ENCODE results near the gene ABI3BP. TPM values are rescaled to one million over a fixed set of nuclear protein-coding genes. Genes with fewer than 3 reads are reported as not detected.

Gene ABI3BP
- total RNA-seq, 5 donors from 2014 or later (not counting 1 experiment from before 2014, with no cell fraction given): 0.18 to 0.66 (median 0.43) TPM; not detected in 2

DNA sequence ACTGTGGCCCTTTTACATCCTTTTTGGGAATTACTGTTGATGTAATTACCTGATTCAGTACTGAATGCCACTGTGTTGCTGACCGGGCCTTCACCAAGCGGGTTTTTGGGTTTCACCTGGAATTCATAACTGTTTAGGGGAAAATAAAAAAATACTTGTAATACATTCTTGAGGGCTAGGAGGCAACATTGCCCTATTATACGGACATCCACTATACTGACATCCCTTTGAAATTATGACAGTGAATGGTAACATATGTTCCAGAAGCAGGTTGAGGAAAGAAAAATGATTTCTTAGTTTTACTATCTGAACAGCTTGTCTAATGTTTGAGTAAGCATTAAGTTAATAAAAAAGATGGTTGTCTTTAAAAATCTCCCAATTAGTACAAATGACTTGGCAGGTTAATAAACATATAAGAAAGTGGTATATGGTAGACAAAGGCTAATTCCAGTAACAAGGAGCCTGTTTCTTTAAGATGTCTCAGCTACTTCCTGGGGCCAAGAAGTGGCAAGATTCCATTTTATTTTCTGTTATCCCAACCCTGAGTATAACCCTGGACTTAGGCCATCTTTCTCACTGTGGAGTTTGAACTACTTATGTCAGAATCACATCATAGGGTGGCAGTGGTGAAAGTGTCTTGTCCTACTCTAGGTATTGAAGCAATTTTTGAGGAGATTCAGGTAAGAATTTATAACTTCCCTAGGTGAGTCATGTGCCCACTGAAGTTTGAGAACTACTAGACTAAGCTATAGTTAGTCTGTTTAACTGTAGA is 238.5 kb downstream of the ABI3BP start:
- Histone ChIP-seq H3K9me3 (no peaks in the 10 kb centered on the region), H3K36me3 (ENCODE audit: control insufficient read depth in 2 of 2, extremely low read depth in 1 of 2, insufficient read depth in 1 of 2, low read length in 1 of 2) (peaks cover 0 to 21% of the 10 kb centered on the region in 2 donors), H3K27me3 (replicated peaks in 1 of 2; ENCODE audit: control insufficient read depth in 2 of 2, extremely low read depth in 1 of 2, insufficient read depth in 2 of 2, low read length in 1 of 2) (no peaks in the 10 kb centered on the region), H3K4me3 (ENCODE audit: control insufficient read depth in 1 of 2, extremely low read depth in 1 of 2, low read length in 1 of 2) (no peak overlapping the region), H3K4me1 (ENCODE audit: control insufficient read depth in 1 of 2, extremely low read depth in 1 of 2, insufficient read depth in 2 of 2, low read length in 2 of 2) (no peaks in the 10 kb centered on the region), H3K27ac (ENCODE audit: low read length) (no peak overlapping the region)
- no CpG with 5 or more reads among the region's 3 CpGs for WGBS (ENCODE audit: insufficient coverage)
- ATAC-seq (replicated peaks in 1 of 4): no peak
- Mint-ChIP-seq H3K36me3 (peaks cover 43% of the 10 kb centered on the region), H3K27me3 (no peaks in the 10 kb centered on the region), H3K27ac (no peak overlapping the region), H3K9me3 (no peaks in the 10 kb centered on the region), H3K4me1 (no peaks in the 10 kb centered on the region), H3K4me3 (no peak overlapping the region)
- DNase-seq: no peak
- ChIA-PET CTCF (interaction anchor here in 1 of 2 donors (0.6 kb wide), 1 partner anchor 15 kb away, joined by 5 read pairs; no protein-coding TSS in a partner anchor), POLR2A (no interaction called here)

DNA sequence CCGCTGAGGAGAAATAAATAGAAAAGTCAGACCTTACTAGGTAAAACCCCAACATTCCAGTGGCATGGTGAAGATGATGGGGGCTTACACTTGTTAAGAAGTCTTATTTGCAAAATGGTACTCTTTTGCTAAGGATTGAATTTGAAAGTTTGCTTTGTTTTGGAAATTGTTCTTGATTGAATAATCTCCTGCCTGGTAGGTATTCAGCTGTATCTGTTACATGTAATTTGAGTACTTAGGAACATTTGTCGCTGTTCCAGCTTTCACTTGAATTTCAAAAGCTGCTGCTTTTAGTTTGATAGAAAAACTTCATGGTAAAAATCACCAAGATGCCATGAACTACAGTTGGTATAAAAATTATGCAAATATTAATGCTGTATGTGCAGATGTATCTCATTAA is 239.4 kb downstream of the ABI3BP start:
- WGBS (ENCODE audit: insufficient coverage): 100% methylated on average over 1 of the region's 2 CpGs
- Histone ChIP-seq H3K27me3 (replicated peaks in 1 of 2; ENCODE audit: control insufficient read depth in 2 of 2, extremely low read depth in 1 of 2, insufficient read depth in 2 of 2, low read length in 1 of 2) (no peaks in the 10 kb centered on the region), H3K4me3 (ENCODE audit: control insufficient read depth in 1 of 2, extremely low read depth in 1 of 2, low read length in 1 of 2) (no peak overlapping the region), H3K27ac (ENCODE audit: low read length) (no peak overlapping the region), H3K4me1 (ENCODE audit: control insufficient read depth in 1 of 2, extremely low read depth in 1 of 2, insufficient read depth in 2 of 2, low read length in 2 of 2) (no peaks in the 10 kb centered on the region), H3K36me3 (ENCODE audit: control insufficient read depth in 2 of 2, extremely low read depth in 1 of 2, insufficient read depth in 1 of 2, low read length in 1 of 2) (peaks cover 0 to 23% of the 10 kb centered on the region in 2 donors), H3K9me3 (no peaks in the 10 kb centered on the region)
- DNase-seq (no peak), ATAC-seq (replicated peaks in 1 of 4) (no peak)
- no peaks in the 10 kb centered on the region for H3K4me1 Mint-ChIP-seq
- ChIA-PET POLR2A (no interaction called here), CTCF (no interaction called here)
- H3K27ac Mint-ChIP-seq: no peak overlapping the region
- no peak overlapping the region for H3K4me3 Mint-ChIP-seq
- H3K36me3 Mint-ChIP-seq: peaks cover 47% of the 10 kb centered on the region
- H3K27me3 Mint-ChIP-seq: no peaks in the 10 kb centered on the region
- no peaks in the 10 kb centered on the region for H3K9me3 Mint-ChIP-seq

DNA sequence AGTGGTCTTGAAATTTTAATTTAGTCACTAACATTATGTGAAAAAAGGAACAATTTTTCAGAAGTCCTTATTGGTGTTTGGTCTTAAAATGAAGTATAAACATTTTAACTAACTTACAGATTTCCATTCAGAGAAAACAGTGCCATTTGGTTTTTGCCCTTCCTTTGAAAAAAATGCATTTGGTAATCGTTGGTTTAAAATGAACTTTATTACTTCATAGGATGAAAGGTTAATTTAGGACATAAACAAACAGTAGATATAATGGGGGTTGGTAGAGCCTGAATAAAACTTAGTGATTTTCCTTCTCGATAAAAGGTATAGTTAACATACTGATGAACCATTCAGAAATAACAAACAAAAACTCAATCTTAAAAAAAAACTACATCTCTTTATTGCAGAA is 244.3 kb downstream of the ABI3BP start:
- no peak overlapping the region for H3K4me3 Mint-ChIP-seq
- no peaks in the 10 kb centered on the region for H3K4me1 ChIP-seq (ENCODE audit: control insufficient read depth in 1 of 2, extremely low read depth in 1 of 2, insufficient read depth in 2 of 2, low read length in 2 of 2)
- H3K9me3 ChIP-seq: no peaks in the 10 kb centered on the region
- ATAC-seq (replicated peaks in 1 of 4) (no peak), DNase-seq (no peak)
- no CpG with 5 or more reads among the region's 2 CpGs for WGBS (ENCODE audit: insufficient coverage)
- H3K4me1 Mint-ChIP-seq: no peaks in the 10 kb centered on the region
- peaks cover 59% of the 10 kb centered on the region for H3K36me3 Mint-ChIP-seq
- H3K27ac Mint-ChIP-seq: no peak overlapping the region
- H3K27me3 ChIP-seq (replicated peaks in 1 of 2; ENCODE audit: control insufficient read depth in 2 of 2, extremely low read depth in 1 of 2, insufficient read depth in 2 of 2, low read length in 1 of 2): no peaks in the 10 kb centered on the region
- H3K27ac ChIP-seq (ENCODE audit: low read length): no peak overlapping the region
- peaks cover 0 to 56% of the 10 kb centered on the region in 2 donors for H3K36me3 ChIP-seq (ENCODE audit: control insufficient read depth in 2 of 2, extremely low read depth in 1 of 2, insufficient read depth in 1 of 2, low read length in 1 of 2)
- H3K4me3 ChIP-seq (ENCODE audit: control insufficient read depth in 1 of 2, extremely low read depth in 1 of 2, low read length in 1 of 2): no peak overlapping the region
- CTCF ChIA-PET: no interaction called here
- H3K9me3 Mint-ChIP-seq: no peaks in the 10 kb centered on the region
- no peaks in the 10 kb centered on the region for H3K27me3 Mint-ChIP-seq
- POLR2A ChIA-PET: no interaction called here

DNA sequence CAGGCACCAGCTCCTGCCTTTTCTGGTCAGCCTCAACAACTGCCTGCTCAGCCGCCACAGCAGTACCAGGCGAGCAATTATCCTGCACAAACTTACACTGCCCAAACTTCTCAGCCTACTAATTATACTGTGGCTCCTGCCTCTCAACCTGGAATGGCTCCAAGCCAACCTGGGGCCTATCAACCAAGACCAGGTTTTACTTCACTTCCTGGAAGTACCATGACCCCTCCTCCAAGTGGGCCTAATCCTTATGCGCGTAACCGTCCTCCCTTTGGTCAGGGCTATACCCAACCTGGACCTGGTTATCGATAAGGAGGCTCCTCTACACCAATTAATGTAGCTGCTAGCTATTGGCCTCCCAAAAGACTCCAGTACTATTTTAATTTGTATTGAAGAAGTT is 245.0 kb downstream of the ABI3BP start:
- 97% methylated on average over 2 of the region's 6 CpGs for WGBS (ENCODE audit: insufficient coverage)
- no peaks in the 10 kb centered on the region for H3K4me1 Mint-ChIP-seq
- H3K27me3 Mint-ChIP-seq: no peaks in the 10 kb centered on the region
- Histone ChIP-seq H3K4me3 (ENCODE audit: control insufficient read depth in 1 of 2, extremely low read depth in 1 of 2, low read length in 1 of 2) (no peak overlapping the region), H3K27me3 (replicated peaks in 1 of 2; ENCODE audit: control insufficient read depth in 2 of 2, extremely low read depth in 1 of 2, insufficient read depth in 2 of 2, low read length in 1 of 2) (no peaks in the 10 kb centered on the region), H3K4me1 (ENCODE audit: control insufficient read depth in 1 of 2, extremely low read depth in 1 of 2, insufficient read depth in 2 of 2, low read length in 2 of 2) (no peaks in the 10 kb centered on the region), H3K27ac (ENCODE audit: low read length) (no peak overlapping the region), H3K36me3 (ENCODE audit: control insufficient read depth in 2 of 2, extremely low read depth in 1 of 2, insufficient read depth in 1 of 2, low read length in 1 of 2) (peaks cover 0 to 57% of the 10 kb centered on the region in 2 donors), H3K9me3 (no peaks in the 10 kb centered on the region)
- POLR2A ChIA-PET: no interaction called here
- no peak for ATAC-seq (replicated peaks in 1 of 4)
- H3K36me3 Mint-ChIP-seq: peaks cover 56% of the 10 kb centered on the region
- CTCF ChIA-PET: no interaction called here
- no peaks in the 10 kb centered on the region for H3K9me3 Mint-ChIP-seq
- no peak for DNase-seq
- no peak overlapping the region for H3K4me3 Mint-ChIP-seq
- H3K27ac Mint-ChIP-seq: no peak overlapping the region

DNA sequence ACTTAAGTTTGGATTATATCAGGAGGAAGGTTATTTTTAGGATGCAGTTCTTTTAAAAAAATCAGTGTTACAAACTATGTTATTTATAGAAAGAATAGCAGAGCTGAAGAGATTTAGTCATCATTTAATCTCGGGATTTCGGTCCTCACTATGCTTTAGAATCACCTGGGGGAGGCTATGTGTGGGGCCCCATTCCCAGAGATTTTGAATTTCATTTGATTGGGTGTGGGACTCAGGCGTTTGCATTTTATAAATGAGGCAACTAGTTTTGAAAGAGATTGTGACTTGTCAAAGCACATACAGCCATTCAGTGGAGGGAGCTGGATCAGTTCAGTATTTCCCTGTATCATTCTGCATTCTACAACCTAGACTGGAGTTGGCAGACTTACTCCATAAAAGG is 247.1 kb downstream of the ABI3BP start:
- DNase-seq: no peak
- no peak overlapping the region for H3K27ac ChIP-seq (ENCODE audit: low read length)
- no peak overlapping the region for H3K27ac Mint-ChIP-seq
- CTCF ChIA-PET: no interaction called here
- H3K27me3 ChIP-seq (replicated peaks in 1 of 2; ENCODE audit: control insufficient read depth in 2 of 2, extremely low read depth in 1 of 2, insufficient read depth in 2 of 2, low read length in 1 of 2): no peaks in the 10 kb centered on the region
- H3K4me3 ChIP-seq (ENCODE audit: control insufficient read depth in 1 of 2, extremely low read depth in 1 of 2, low read length in 1 of 2): no peak overlapping the region
- H3K4me1 ChIP-seq (ENCODE audit: control insufficient read depth in 1 of 2, extremely low read depth in 1 of 2, insufficient read depth in 2 of 2, low read length in 2 of 2): no peaks in the 10 kb centered on the region
- H3K4me3 Mint-ChIP-seq: no peak overlapping the region
- H3K9me3 ChIP-seq: no peaks in the 10 kb centered on the region
- no peak for ATAC-seq (replicated peaks in 1 of 4)
- peaks cover 58% of the 10 kb centered on the region for H3K36me3 Mint-ChIP-seq
- no peaks in the 10 kb centered on the region for H3K4me1 Mint-ChIP-seq
- peaks cover 0 to 47% of the 10 kb centered on the region in 2 donors for H3K36me3 ChIP-seq (ENCODE audit: control insufficient read depth in 2 of 2, extremely low read depth in 1 of 2, insufficient read depth in 1 of 2, low read length in 1 of 2)
- POLR2A ChIA-PET: no interaction called here
- WGBS (ENCODE audit: insufficient coverage): 93% methylated on average over 2 of the region's 3 CpGs
- no peaks in the 10 kb centered on the region for H3K27me3 Mint-ChIP-seq
- no peaks in the 10 kb centered on the region for H3K9me3 Mint-ChIP-seq

DNA sequence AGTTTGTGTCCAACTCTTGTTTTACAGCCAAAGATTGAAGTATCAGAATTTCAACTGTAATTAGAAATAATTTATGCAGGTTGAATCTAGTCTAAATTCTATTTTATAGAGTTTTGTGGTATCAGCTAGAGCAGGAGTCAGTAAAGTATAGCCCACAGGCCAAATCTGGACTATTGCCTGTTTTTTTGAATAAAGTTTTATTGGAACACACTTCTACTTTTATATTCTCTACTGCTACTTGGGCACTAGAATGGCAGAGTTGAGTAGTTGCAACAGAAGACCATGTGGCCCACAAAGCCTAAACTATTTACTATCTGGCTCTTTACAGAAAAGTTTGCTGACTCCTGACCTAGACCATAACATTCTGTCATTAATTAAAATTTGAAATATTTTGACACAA is 247.6 kb downstream of the ABI3BP start:
- H3K27me3 Mint-ChIP-seq: no peaks in the 10 kb centered on the region
- Histone ChIP-seq H3K36me3 (ENCODE audit: control insufficient read depth in 2 of 2, extremely low read depth in 1 of 2, insufficient read depth in 1 of 2, low read length in 1 of 2) (peaks cover 0 to 45% of the 10 kb centered on the region in 2 donors), H3K27me3 (replicated peaks in 1 of 2; ENCODE audit: control insufficient read depth in 2 of 2, extremely low read depth in 1 of 2, insufficient read depth in 2 of 2, low read length in 1 of 2) (no peaks in the 10 kb centered on the region), H3K27ac (ENCODE audit: low read length) (no peak overlapping the region), H3K4me3 (ENCODE audit: control insufficient read depth in 1 of 2, extremely low read depth in 1 of 2, low read length in 1 of 2) (no peak overlapping the region), H3K4me1 (ENCODE audit: control insufficient read depth in 1 of 2, extremely low read depth in 1 of 2, insufficient read depth in 2 of 2, low read length in 2 of 2) (no peaks in the 10 kb centered on the region), H3K9me3 (no peaks in the 10 kb centered on the region)
- ATAC-seq (replicated peaks in 1 of 4) (no peak), DNase-seq (no peak)
- H3K9me3 Mint-ChIP-seq: no peaks in the 10 kb centered on the region
- peaks cover 56% of the 10 kb centered on the region for H3K36me3 Mint-ChIP-seq
- CTCF ChIA-PET: no interaction called here
- no peak overlapping the region for H3K27ac Mint-ChIP-seq
- H3K4me1 Mint-ChIP-seq: no peaks in the 10 kb centered on the region
- H3K4me3 Mint-ChIP-seq: no peak overlapping the region
- POLR2A ChIA-PET: no interaction called here

DNA sequence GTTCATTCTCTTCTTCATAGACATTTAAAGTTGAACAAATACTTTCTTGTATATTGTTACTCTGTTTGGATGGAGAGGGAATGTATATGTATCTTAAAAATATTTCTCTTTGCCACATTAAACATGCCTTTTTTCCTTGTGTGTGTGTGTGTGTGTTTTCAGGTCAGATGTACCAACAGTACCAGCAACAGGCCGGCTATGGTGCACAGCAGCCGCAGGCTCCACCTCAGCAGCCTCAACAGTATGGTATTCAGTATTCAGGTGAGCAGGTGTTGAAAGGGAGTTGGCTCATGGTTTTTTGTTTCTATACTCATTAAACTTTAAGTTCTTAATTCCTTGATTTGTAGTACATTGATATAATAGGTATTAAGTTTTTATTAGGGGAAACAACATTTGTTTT is 248.6 kb downstream of the ABI3BP start:
- Mint-ChIP-seq H3K36me3 (peaks cover 55% of the 10 kb centered on the region), H3K27ac (no peak overlapping the region), H3K4me1 (no peaks in the 10 kb centered on the region), H3K4me3 (no peak overlapping the region), H3K9me3 (no peaks in the 10 kb centered on the region), H3K27me3 (no peaks in the 10 kb centered on the region)
- Histone ChIP-seq H3K27ac (ENCODE audit: low read length) (no peak overlapping the region), H3K4me1 (ENCODE audit: control insufficient read depth in 1 of 2, extremely low read depth in 1 of 2, insufficient read depth in 2 of 2, low read length in 2 of 2) (no peaks in the 10 kb centered on the region), H3K27me3 (replicated peaks in 1 of 2; ENCODE audit: control insufficient read depth in 2 of 2, extremely low read depth in 1 of 2, insufficient read depth in 2 of 2, low read length in 1 of 2) (no peaks in the 10 kb centered on the region), H3K9me3 (no peaks in the 10 kb centered on the region), H3K36me3 (ENCODE audit: control insufficient read depth in 2 of 2, extremely low read depth in 1 of 2, insufficient read depth in 1 of 2, low read length in 1 of 2) (peaks cover 0 to 49% of the 10 kb centered on the region in 2 donors), H3K4me3 (ENCODE audit: control insufficient read depth in 1 of 2, extremely low read depth in 1 of 2, low read length in 1 of 2) (no peak overlapping the region)
- WGBS (ENCODE audit: insufficient coverage): no CpG with 5 or more reads among the region's 2 CpGs
- DNase-seq (no peak), ATAC-seq (replicated peaks in 1 of 4) (no peak)
- POLR2A ChIA-PET: no interaction called here
- CTCF ChIA-PET: no interaction called here
